B cell (primary cell): ENCODE results near the gene TATDN2. TPM values are rescaled to one million over a fixed set of nuclear protein-coding genes. Genes with fewer than 3 reads are reported as not detected.

ENCODE experiments used
- ATAC-seq: fragments of 200-7000 bp; cut with Tn5 transposase; one replicate; pipeline ENCODE4 v1.10.0; 2021; ENCODE audit warnings: low read depth, mild to moderate bottlenecking, moderate number of reproducible peaks, moderate library complexity
- CTCF ChIA-PET: fragments of 350-600 bp; sonication (Branson Sonifier 250); formaldehyde crosslinking; loops from one replicate; lab custom pipeline; 2021; ENCODE audit warnings: antibody characterized with exemption, inconsistent platforms; lab: Charles Lee
- POLR2A ChIA-PET: fragments of 350-600 bp; sonication (Branson Sonifier 250); formaldehyde crosslinking; loops from one replicate; lab custom pipeline; 2021; ENCODE audit warnings: antibody characterized with exemption; lab: Charles Lee
- DNase-seq: peaks from one replicate; pipeline ENCODE4 v3.0.0; 2013
- H2AFZ ChIP-seq: 2 replicates; pipeline ENCODE4 v1.6.1; 2012; ENCODE audit warnings: mild to moderate bottlenecking, low read depth, low read length; ENCODE audit not compliant: insufficient read depth, poor library complexity, severe bottlenecking
- H3K27ac ChIP-seq, 2 donors: 1 replicate in 1 of 2; 2 replicates in 1 of 2; pipeline ENCODE4 v1.5.1; 2012 to 2013; ENCODE audit warnings: low read length in 2 of 2, mild to moderate bottlenecking in 2 of 2, moderate library complexity in 1 of 2
- H3K27me3 ChIP-seq, 4 experiments: fragments of 200-600 bp in 1 of 4; sonication (generic) in 1 of 4; replicated peaks in 1 of 4; 1 replicate in 2 of 4; 2 replicates in 2 of 4; pipeline versions ENCODE4 v1.6.1 to v1.7.0; 2013 to 2016; ENCODE audit warnings: low read length in 3 of 4, mild to moderate bottlenecking in 2 of 4, mixed read lengths in 1 of 4, moderate library complexity in 1 of 4; ENCODE audit not compliant: insufficient read depth in 4 of 4, control insufficient read depth in 3 of 4; ENCODE audit errors: control extremely low read depth in 1 of 4
- H3K36me3 ChIP-seq, 2 experiments: replicated peaks in 1 of 2; 1 replicate in 1 of 2; 2 replicates in 1 of 2; pipeline versions ENCODE4 v1.6.1 to v1.7.1; 2013; ENCODE audit warnings: low read length in 1 of 2; ENCODE audit not compliant: insufficient read depth in 2 of 2, control insufficient read depth in 1 of 2; ENCODE audit errors: control extremely low read depth in 1 of 2, extremely low read depth in 1 of 2
- H3K4me1 ChIP-seq, 2 donors: fragments of 200-600 bp in 1 of 2; sonication (generic) in 1 of 2; 1 replicate in 1 of 2; 2 replicates in 1 of 2; pipeline versions ENCODE4 v1.5.1 to v1.6.1; 2013 to 2017; ENCODE audit warnings: low read length in 2 of 2; ENCODE audit not compliant: control insufficient read depth in 2 of 2, insufficient read depth in 2 of 2
- H3K4me2 ChIP-seq: replicated peaks from 2 replicates; pipeline ENCODE3; 2012; ENCODE audit warnings: mild to moderate bottlenecking, low read depth, low read length; ENCODE audit not compliant: poor library complexity, severe bottlenecking
- H3K4me3 ChIP-seq, 5 experiments: fragments of 200-600 bp in 1 of 5; sonication (generic) in 1 of 5; 1 replicate in 3 of 5; 2 replicates in 2 of 5; pipeline versions ENCODE4 v1.5.1 to v1.7.0; 2011 to 2016; ENCODE audit warnings: low read length in 4 of 5, mild to moderate bottlenecking in 4 of 5, low read depth in 2 of 5, control low read depth in 1 of 5, moderate library complexity in 1 of 5; ENCODE audit not compliant: insufficient read depth in 1 of 5; ENCODE audit errors: control extremely low read depth in 1 of 5, extremely low read depth in 1 of 5
- H3K79me2 ChIP-seq: fragments of 200-600 bp; sonication (generic); one replicate; pipeline ENCODE4 v1.6.0; 2016; ENCODE audit warnings: low read length; ENCODE audit not compliant: control insufficient read depth, insufficient read depth
- H3K9ac ChIP-seq: fragments of 200-600 bp; sonication (generic); 2 replicates; pipeline ENCODE4 v1.6.1; 2017; ENCODE audit warnings: mild to moderate bottlenecking, low read length, moderate library complexity
- H3K9me3 ChIP-seq, 3 donors: one replicate each; pipeline versions ENCODE4 v1.6.1 to v1.7.1; 2013; ENCODE audit warnings: low read length in 2 of 3; ENCODE audit not compliant: control insufficient read depth in 2 of 3, insufficient read depth in 1 of 3; ENCODE audit errors: control extremely low read depth in 1 of 3
- H4K20me1 ChIP-seq: 2 replicates; pipeline ENCODE4 v1.6.0; 2012; ENCODE audit warnings: mild to moderate bottlenecking, low read length; ENCODE audit not compliant: insufficient read depth, control insufficient read depth, poor library complexity, severe bottlenecking
- H3K27ac Mint-ChIP-seq: one replicate; pipeline ENCODE4 v1.8.0; 2021; ENCODE audit warnings: mixed read lengths
- H3K27me3 Mint-ChIP-seq: one replicate; pipeline ENCODE4 v1.8.0; 2021; ENCODE audit warnings: mixed read lengths
- H3K4me1 Mint-ChIP-seq: one replicate; pipeline ENCODE4 v1.8.0; 2021; ENCODE audit warnings: mixed read lengths
- H3K4me3 Mint-ChIP-seq: one replicate; pipeline ENCODE4 v1.8.0; 2021; ENCODE audit warnings: mixed read lengths
- H3K9me3 Mint-ChIP-seq: one replicate; pipeline ENCODE4 v1.8.0; 2022; ENCODE audit warnings: mixed read lengths; ENCODE audit not compliant: insufficient read depth
- CTCF ChIP-seq: fragments of 200-600 bp; IDR thresholded peaks from one replicate; pipeline ENCODE4 v1.8.0; 2022; ENCODE audit warnings: antibody characterized with exemption, mild to moderate bottlenecking
- EZH2 ChIP-seq: IDR thresholded peaks from 2 replicates; pipeline ENCODE4 v1.6.1; 2012; ENCODE audit warnings: borderline replicate concordance, low read depth, mild to moderate bottlenecking, moderate library complexity, low read length; ENCODE audit not compliant: insufficient read depth, poor library complexity, severe bottlenecking
- WGBS: methylation state at CpG from one replicate; pipeline ENCODE4 v1.1.5; 2013; ENCODE audit warnings: missing lambda C conversion rate; ENCODE audit not compliant: insufficient coverage; 5-methylcytosine and 5-hydroxymethylcytosine counted together
- intact Hi-C: fragments of 100-400 bp; cut with micrococcal nuclease; formaldehyde crosslinking; loops from one replicate; pipeline ENCODE4 v1.10.0; 2022
- polyA plus RNA-seq: library from polyadenylated mRNA; depleted of rRNA; stranded (reverse); fragments of >200 nt; gene quantifications from 2 replicates; pipeline ENCODE4 v1.2.3, GENCODE V29; 2012
- total RNA-seq, 2 donors: library from RNA; stranded (reverse); fragments of 120-200 nt in 1 of 2; gene quantifications; 1 replicate in 1 of 2; 2 replicates in 1 of 2; pipeline versions ENCODE4 v1.2.3 to v1.2.4, GENCODE V29; 2013 to 2022

Gene TATDN2
- total and polyA plus RNA-seq, 2 donors (not counting 1 experiment from before 2014, with no cell fraction given), result 24.7 to 62.9 TPM

- Histone ChIP-seq H3K4me3 (no peak overlapping the region), H3K4me1 (peaks cover 7 to 9% of the 10 kb centered on the region in 2 donors), H3K4me2 (no peak overlapping the region), H3K27ac (no peak overlapping the region), H3K36me3 (peaks cover 3 to 76% of the 10 kb centered on the region in 2 experiments), H3K79me2 (peaks cover 14% of the 10 kb centered on the region), H2AFZ (no peak overlapping the region), H3K9me3 (no peaks in the 10 kb centered on the region), H3K9ac (no peak overlapping the region), H4K20me1 (peaks cover 8% of the 10 kb centered on the region), H3K27me3 (no peaks in the 10 kb centered on the region)
- TF ChIP-seq EZH2 (no peak), CTCF (no peak)
- DNase-seq (no peak), ATAC-seq (no peak)
- Mint-ChIP-seq H3K4me1 (peaks cover 18% of the 10 kb centered on the region), H3K27me3 (no peaks in the 10 kb centered on the region), H3K27ac (no peak overlapping the region), H3K9me3 (no peaks in the 10 kb centered on the region), H3K4me3 (no peak overlapping the region)
- intact Hi-C loops, result no loop called here
- POLR2A ChIA-PET, result no interaction called here
- 98% methylated on average over 10 of the region's 14 CpGs for WGBS
- CTCF ChIA-PET, result interaction anchor here (0.5 kb wide), 1 partner anchor 162 kb away, joined by 3 read pairs; no protein-coding TSS in a partner anchor
Observed at GRCh38 chr3:10315101-10315500, 66.8 kb downstream of the TATDN2 start.

DNA sequence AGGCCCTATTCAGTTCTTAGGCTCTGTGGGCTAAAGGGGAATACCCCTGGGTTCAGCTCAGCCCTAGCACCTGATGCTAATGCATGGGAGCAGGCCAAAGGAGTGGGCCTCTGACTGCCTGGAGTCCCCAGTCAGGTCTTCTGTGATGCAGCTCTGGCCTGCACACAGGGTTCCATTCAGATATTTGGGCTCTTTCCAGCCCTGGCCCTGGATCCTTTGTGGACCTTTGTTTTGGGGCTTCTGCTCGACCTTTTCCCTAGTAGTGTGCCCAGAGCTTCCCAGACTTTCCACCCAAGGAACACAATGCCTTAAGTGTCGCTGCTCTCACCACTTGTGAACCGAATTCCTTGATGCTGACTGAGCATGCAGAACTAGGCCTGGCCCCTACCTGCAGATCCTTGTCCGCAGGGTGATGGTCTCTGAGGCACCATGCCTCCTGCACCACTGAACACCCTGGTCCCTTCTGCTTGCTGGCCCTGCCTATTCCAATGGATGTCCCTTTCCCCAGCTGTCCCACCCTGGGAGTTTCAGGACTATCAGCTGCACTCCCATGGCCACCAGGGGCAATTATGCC lies 67.6 kb downstream of the TATDN2 start:
- peaks cover 3 to 70% of the 10 kb centered on the region in 2 experiments for H3K36me3 ChIP-seq
- H3K4me2 ChIP-seq, result no peak overlapping the region
- WGBS, result 98% methylated on average over 4 of the region's 4 CpGs
- peaks cover 11 to 14% of the 10 kb centered on the region in 2 donors for H3K4me1 ChIP-seq
- Mint-ChIP-seq H3K4me1 (peaks cover 22% of the 10 kb centered on the region), H3K27ac (no peak overlapping the region), H3K4me3 (no peak overlapping the region), H3K9me3 (no peaks in the 10 kb centered on the region), H3K27me3 (no peaks in the 10 kb centered on the region)
- peaks cover 22% of the 10 kb centered on the region for H3K79me2 ChIP-seq
- H3K27me3 ChIP-seq, result no peaks in the 10 kb centered on the region
- H4K20me1 ChIP-seq, result peaks cover 8% of the 10 kb centered on the region
- intact Hi-C loops, result no loop called here
- H3K27ac ChIP-seq, result no peak overlapping the region
- H3K4me3 ChIP-seq, result no peak overlapping the region
- no peak overlapping the region for H3K9ac ChIP-seq
- ATAC-seq (no peak), DNase-seq (no peak)
- H2AFZ ChIP-seq, result no peak overlapping the region
- POLR2A ChIA-PET, result interaction anchor here (0.6 kb wide), 1 partner anchor 49 kb away, joined by 4 read pairs; no protein-coding TSS in a partner anchor
- CTCF ChIA-PET, result no interaction called here
- no peaks in the 10 kb centered on the region for H3K9me3 ChIP-seq
- TF ChIP-seq EZH2 (no peak), CTCF (no peak)
